Neural crest cell (in vitro differentiated cells): ENCODE results near the gene UBXN10. TPM values are rescaled to one million over a fixed set of nuclear protein-coding genes. Genes with fewer than 3 reads are reported as not detected.

Source experiments
- DNase-seq: peaks from one replicate; pipeline ENCODE4 v3.0.0; 2021; ENCODE audit warnings: low read depth, mixed read lengths, low spot score
- H3K27ac Mint-ChIP-seq: one replicate; pipeline ENCODE4 v1.8.0; 2021; ENCODE audit warnings: mild to moderate bottlenecking, mixed read lengths; ENCODE audit not compliant: unreplicated experiment
- H3K27me3 Mint-ChIP-seq: 2 replicates; pipeline ENCODE4 v1.8.0; 2021; ENCODE audit warnings: low read depth, mild to moderate bottlenecking, mixed read lengths
- H3K36me3 Mint-ChIP-seq: 2 replicates; pipeline ENCODE4 v1.8.0; 2021; ENCODE audit warnings: low read depth, mild to moderate bottlenecking, mixed read lengths
- H3K4me1 Mint-ChIP-seq: 2 replicates; pipeline ENCODE4 v1.8.0; 2021; ENCODE audit warnings: mixed read lengths
- H3K4me3 Mint-ChIP-seq: one replicate; pipeline ENCODE4 v1.8.0; 2021; ENCODE audit warnings: mild to moderate bottlenecking, mixed read lengths
- H3K9me3 Mint-ChIP-seq: 2 replicates; pipeline ENCODE4 v1.8.0; 2021; ENCODE audit warnings: mixed read lengths
- CTCF ChIP-seq: fragments of 200-600 bp; sonication (generic); conservative IDR thresholded peaks from 2 replicates; pipeline ENCODE4 v1.5.0; 2021; ENCODE audit warnings: antibody characterized with exemption, mild to moderate bottlenecking
- total RNA-seq: library from RNA; stranded (reverse); gene quantifications from 2 replicates; pipeline ENCODE4 v1.2.1, GENCODE V29; 2021

Gene UBXN10
- total RNA-seq, 1 donor from 2014 or later: 1.4 TPM

- peaks cover 6% of the 10 kb centered on the region for H3K4me1 Mint-ChIP-seq
- no peak for TF ChIP-seq CTCF
- no peak overlapping the region for H3K27ac Mint-ChIP-seq
- no peaks in the 10 kb centered on the region for H3K36me3 Mint-ChIP-seq
- DNase-seq: no peak
- H3K4me3 Mint-ChIP-seq: no peak overlapping the region
- peaks cover 20% of the 10 kb centered on the region for H3K27me3 Mint-ChIP-seq
- H3K9me3 Mint-ChIP-seq: no peaks in the 10 kb centered on the region
These were observed 4.6 kb downstream of the UBXN10 start for GRCh38 chr1:20190256-20191160.

GRCh38 chr1:20191266-20191825, 5.5 kb downstream of the UBXN10 start:
- TF ChIP-seq CTCF: no peak

GRCh38 chr1:20192364-20192763, 6.5 kb downstream of the UBXN10 start:
- no peak overlapping the region for H3K4me3 Mint-ChIP-seq
- H3K27ac Mint-ChIP-seq: no peak overlapping the region
- no peaks in the 10 kb centered on the region for H3K36me3 Mint-ChIP-seq
- TF ChIP-seq CTCF: no peak
- no peak for DNase-seq
- H3K27me3 Mint-ChIP-seq: peaks cover 25% of the 10 kb centered on the region
- no peaks in the 10 kb centered on the region for H3K4me1 Mint-ChIP-seq
- H3K9me3 Mint-ChIP-seq: no peaks in the 10 kb centered on the region

More at GRCh38 chr1:20191266-20191825, 5.5 kb downstream of the UBXN10 start:
- H3K9me3 Mint-ChIP-seq: no peaks in the 10 kb centered on the region
- H3K36me3 Mint-ChIP-seq: no peaks in the 10 kb centered on the region
- peaks cover 4% of the 10 kb centered on the region for H3K4me1 Mint-ChIP-seq
- H3K4me3 Mint-ChIP-seq: no peak overlapping the region
- H3K27ac Mint-ChIP-seq: no peak overlapping the region
- H3K27me3 Mint-ChIP-seq: peaks cover 23% of the 10 kb centered on the region
- no peak for DNase-seq

- H3K4me3 Mint-ChIP-seq: no peak overlapping the region
- no peak for DNase-seq
- H3K36me3 Mint-ChIP-seq: no peaks in the 10 kb centered on the region
- H3K4me1 Mint-ChIP-seq: no peaks in the 10 kb centered on the region
- TF ChIP-seq CTCF: no peak
- H3K27ac Mint-ChIP-seq: no peak overlapping the region
- no peaks in the 10 kb centered on the region for H3K9me3 Mint-ChIP-seq
- peaks cover 29% of the 10 kb centered on the region for H3K27me3 Mint-ChIP-seq
These were observed 7.0 kb downstream of the UBXN10 start for GRCh38 chr1:20192871-20193411.

- DNase-seq: no peak
- Mint-ChIP-seq H3K27ac (no peak overlapping the region), H3K4me3 (no peak overlapping the region), H3K4me1 (no peaks in the 10 kb centered on the region), H3K9me3 (no peaks in the 10 kb centered on the region), H3K27me3 (peaks cover 34% of the 10 kb centered on the region), H3K36me3 (no peaks in the 10 kb centered on the region)
- no peak for TF ChIP-seq CTCF
These were observed 8.3 kb downstream of the UBXN10 start for GRCh38 chr1:20194224-20194623.
